Measurements from ENCODE around the gene PTPN23. TPM values are rescaled to one million over a fixed set of nuclear protein-coding genes. Genes with fewer than 3 reads are reported as not detected.
"Not testable (repeated sequence)": the region's sequence is repeated elsewhere in the genome, so short reads cannot be mapped to it uniquely, and the experiment has no call there.

Gene PTPN23, protein sequence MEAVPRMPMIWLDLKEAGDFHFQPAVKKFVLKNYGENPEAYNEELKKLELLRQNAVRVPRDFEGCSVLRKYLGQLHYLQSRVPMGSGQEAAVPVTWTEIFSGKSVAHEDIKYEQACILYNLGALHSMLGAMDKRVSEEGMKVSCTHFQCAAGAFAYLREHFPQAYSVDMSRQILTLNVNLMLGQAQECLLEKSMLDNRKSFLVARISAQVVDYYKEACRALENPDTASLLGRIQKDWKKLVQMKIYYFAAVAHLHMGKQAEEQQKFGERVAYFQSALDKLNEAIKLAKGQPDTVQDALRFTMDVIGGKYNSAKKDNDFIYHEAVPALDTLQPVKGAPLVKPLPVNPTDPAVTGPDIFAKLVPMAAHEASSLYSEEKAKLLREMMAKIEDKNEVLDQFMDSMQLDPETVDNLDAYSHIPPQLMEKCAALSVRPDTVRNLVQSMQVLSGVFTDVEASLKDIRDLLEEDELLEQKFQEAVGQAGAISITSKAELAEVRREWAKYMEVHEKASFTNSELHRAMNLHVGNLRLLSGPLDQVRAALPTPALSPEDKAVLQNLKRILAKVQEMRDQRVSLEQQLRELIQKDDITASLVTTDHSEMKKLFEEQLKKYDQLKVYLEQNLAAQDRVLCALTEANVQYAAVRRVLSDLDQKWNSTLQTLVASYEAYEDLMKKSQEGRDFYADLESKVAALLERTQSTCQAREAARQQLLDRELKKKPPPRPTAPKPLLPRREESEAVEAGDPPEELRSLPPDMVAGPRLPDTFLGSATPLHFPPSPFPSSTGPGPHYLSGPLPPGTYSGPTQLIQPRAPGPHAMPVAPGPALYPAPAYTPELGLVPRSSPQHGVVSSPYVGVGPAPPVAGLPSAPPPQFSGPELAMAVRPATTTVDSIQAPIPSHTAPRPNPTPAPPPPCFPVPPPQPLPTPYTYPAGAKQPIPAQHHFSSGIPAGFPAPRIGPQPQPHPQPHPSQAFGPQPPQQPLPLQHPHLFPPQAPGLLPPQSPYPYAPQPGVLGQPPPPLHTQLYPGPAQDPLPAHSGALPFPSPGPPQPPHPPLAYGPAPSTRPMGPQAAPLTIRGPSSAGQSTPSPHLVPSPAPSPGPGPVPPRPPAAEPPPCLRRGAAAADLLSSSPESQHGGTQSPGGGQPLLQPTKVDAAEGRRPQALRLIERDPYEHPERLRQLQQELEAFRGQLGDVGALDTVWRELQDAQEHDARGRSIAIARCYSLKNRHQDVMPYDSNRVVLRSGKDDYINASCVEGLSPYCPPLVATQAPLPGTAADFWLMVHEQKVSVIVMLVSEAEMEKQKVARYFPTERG (N-terminal part only)
- 18.6 TPM for total RNA-seq
- long read RNA-seq, partial matches to known transcripts = 7 of 7 reads
- long read RNA-seq, other reads (novel, unspliced or antisense) = 0 of 7 reads

DNA sequence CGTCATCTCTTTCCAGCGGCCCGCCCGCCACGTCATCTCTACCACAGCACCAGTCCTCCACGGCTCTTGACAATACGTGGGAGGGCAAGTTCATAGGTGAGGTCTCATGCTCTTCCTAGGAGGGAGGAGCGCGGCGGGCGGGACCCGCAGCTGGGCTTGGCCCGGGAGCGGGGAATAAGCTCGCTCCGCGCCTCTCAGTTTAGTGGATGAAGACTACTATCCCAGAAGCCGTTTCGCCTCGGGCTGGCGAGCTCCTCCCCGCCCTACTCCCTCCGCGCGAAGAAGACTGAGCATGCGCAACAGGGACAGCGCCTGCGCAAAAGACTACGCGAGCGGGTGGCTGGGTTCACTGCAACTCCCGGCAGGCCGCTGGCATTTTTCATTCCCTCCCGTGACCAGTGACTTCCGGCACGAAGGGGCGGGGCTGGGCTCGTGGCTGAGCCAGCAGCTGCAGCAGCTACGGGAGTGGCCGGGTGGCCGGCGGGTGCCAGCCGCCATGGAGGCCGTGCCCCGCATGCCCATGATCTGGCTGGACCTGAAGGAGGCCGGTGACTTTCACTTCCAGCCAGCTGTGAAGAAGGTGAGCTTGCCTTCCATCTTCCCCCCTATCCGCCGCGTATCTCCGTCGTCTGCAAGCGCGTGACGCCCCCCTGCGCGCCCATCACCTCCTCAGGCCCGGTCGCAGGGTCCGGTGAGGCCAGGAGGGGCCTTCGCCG lies at the start of gene PTPN23:
TSS of gene PTPN23 (plus strand) at position 421 of the 716 bp plus-strand sequence. CDS start at position 497, 76 bp downstream.
- DNase-seq (peak; percentile 99), ATAC-seq (peak; percentile 93)
- intact Hi-C loops (cut with micrococcal nuclease) = no loop called here

DNA sequence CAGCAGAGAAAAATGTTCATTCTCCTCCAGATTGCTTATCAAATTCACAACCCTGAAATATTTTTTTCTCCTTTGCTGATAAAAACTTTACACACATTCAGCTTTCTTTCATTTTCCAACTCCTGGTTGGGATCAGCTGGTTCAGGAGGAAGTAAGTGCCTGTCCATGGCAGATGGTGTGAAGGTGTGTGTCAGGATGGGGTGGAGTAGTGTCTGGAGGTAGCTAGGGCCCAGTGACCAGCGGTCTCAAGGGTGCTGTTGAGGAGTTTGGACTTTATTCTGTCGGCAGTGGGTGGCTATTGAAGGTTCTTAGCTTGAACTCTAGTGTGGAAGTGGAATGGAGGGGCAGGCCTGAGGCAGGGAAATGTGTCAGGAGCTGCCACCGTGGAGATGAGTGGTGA lies 46.9 kb upstream of the PTPN23 start:
- no peak for DNase-seq
- ATAC-seq = no peak
- intact Hi-C loops (cut with micrococcal nuclease) = no loop called here

DNA sequence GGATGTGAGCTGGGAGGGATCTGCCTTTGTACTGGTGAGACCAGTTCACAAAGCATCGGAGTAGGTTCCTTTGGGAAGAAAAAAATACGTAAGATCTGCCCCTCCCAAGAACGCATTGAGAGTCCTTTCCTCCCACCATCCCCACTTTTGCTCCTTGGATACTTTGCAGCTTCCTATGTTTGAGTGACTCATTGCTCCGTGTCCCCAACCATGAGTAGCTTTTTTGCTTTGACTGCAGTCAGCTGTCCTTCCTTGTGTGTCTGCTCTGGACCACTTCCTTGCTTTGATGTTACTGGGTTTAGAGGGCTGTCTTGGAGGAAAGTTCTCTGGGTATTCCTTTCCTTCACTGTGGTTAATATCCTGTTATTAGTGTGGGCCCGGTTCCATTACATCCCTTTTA lies 43.2 kb upstream of the PTPN23 start:
- intact Hi-C loops (cut with micrococcal nuclease) = no loop called here
- DNase-seq (no peak), ATAC-seq (no peak)

DNA sequence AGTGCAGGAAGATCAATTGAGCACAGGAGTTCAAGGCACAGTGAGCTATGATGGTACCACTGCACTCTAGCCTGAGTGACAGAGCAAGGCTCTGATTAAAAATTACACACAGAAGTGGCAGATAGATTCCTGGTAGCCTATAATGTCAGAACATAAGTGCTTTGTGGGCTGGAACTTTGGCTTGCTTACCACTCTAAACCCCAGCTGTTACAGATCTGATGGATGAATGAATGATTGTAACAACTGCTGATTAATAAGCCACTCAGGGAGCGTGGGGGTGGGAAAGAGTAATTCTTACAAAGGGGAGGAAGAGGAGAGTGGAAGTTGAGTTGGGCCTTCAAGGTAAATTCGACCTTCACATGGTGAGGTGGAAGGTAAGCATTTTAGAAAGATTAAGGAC lies 40.9 kb upstream of the PTPN23 start:
- intact Hi-C loops (cut with micrococcal nuclease) = no loop called here
- ATAC-seq = no peak
- DNase-seq = no peak

DNA sequence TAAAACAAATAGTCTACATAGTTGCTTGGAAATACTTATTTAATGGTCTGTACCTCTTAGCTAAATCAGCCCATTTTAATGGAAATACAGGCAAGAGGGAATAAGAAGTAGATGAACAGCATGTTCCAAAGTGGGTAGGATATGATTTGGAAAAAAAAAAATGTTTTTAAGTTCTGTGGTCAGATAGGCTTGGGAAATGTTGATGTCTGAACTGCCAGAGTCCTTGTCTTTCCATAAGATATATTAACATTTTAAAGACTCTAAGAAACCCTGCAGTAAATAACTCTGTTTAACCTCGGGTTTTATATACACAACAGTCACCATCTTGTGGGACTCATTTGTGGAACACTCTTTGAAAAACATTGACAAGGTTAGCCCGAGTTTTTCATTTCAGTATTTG lies 40.0 kb upstream of the PTPN23 start:
- intact Hi-C loops (cut with micrococcal nuclease) = no loop called here

DNA sequence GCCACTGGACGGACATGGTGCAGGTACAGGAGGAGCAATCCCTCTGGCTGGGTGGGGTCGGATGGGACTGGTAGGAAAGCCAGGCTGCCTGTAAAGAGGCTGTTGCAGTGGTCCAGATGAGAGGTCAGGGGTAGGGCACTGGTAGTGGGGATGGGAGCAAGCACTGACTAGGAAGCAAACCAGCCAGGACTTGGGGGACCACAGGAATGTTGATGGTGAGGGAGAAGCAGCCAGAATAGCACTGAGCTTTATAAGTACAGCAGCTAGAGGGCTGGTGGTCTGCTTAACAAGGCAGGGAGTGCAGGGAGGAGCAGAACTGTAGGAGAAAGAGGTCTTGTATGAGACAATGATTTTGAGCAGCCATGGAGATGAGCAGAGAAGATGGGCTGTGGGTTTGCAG lies 38.7 kb upstream of the PTPN23 start:
- DNase-seq (no peak), ATAC-seq (no peak)
- intact Hi-C loops (cut with micrococcal nuclease) = no loop called here

More for the DNA sequence above, 40.0 kb upstream of the PTPN23 start:
- DNase-seq (no peak), ATAC-seq (no peak)

DNA sequence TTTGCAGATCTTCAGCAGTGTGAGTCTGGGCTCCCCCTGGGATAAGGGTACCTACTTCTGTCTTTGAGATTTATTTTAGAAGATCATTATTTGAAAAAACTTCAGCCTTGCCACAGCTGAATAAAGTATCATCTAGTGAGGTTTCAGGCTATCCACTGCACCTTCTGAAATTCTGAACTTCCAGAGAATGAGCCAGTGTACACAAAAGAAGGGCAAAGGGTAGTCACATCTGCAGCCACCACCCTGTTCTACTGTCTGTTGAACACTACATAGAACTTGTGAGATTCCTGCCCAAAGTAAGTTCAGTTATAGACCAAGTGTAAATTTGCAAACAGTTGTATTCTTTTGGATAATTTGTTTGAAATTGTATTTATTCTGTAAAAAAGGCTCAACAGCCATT lies 38.0 kb upstream of the PTPN23 start:
- no peak for ATAC-seq
- intact Hi-C loops (cut with micrococcal nuclease) = no loop called here

DNA sequence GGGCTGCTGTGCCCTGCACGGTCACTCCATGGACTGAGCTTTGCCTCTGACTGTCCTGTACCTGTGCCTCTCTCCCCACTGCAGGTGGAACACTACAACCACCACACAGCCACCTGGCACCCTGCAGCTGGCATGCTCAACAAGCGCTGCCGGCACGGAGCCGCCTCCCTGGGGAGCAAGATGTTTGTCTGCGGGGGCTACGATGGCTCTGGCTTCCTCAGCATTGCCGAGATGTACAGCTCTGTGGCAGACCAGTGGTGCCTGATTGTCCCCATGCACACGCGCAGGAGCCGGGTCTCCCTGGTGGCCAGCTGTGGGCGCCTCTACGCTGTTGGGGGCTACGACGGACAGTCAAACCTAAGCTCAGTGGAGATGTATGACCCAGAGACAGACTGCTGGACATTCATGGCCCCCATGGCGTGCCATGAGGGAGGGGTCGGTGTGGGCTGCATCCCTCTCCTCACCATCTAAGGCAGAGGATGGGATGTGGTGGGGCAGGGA lies 37.3 kb upstream of the PTPN23 start:
- DNase-seq = no peak
- intact Hi-C loops (cut with micrococcal nuclease) = no loop called here
- no peak for ATAC-seq

More for the DNA sequence above, 38.0 kb upstream of the PTPN23 start:
- DNase-seq = no peak

DNA sequence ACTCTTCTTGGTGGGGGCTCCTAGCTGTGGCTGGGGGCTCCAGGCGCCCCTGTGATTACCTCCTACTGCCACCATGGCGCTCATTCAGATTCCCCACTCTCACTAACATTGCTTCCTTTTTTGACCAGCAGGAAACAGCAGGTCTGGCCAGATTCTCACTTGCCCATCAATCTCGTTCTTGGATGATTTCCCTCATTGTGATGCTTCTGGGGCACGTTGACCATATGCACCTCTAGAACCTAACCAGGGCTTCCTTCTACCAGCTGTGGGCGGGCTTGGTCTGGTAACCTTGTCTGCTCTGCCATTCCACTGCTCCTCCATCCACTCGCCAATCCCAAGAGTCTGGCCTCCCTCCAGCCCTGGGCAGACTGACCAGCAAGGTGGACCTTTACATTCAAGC lies 35.9 kb upstream of the PTPN23 start:
- intact Hi-C loops (cut with micrococcal nuclease) = no loop called here
- ATAC-seq (no peak), DNase-seq (no peak)

DNA sequence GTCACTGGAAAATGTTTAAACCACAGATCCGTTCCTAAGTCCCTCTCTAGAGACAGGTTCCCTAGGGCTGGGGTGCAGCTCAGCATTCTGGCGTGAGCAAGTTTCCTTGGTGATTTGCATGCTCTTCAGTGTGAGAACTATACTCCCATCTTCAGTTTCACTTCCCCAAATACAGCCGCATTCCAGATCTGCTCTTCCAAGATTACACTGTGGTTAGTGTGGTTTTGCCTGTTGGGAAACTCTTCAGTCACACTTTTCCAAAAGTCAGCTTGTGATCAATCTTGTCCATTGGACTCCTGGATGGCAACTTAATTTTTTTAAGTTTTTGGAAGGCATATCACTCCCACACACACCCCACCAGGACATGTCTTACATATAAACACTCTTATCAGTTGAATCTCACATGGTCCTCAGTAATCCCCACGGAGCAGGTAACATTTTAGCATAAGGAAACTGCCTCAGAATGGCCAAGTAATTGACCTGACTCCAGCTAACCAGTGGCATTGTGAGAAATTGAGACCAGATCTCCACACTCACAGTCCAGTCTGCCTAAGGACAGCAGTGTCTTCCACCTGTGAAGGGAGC lies 33.5 kb upstream of the PTPN23 start:
- intact Hi-C loops (cut with micrococcal nuclease) = no loop called here
- ATAC-seq = peak; percentile 45
- no peak for DNase-seq

DNA sequence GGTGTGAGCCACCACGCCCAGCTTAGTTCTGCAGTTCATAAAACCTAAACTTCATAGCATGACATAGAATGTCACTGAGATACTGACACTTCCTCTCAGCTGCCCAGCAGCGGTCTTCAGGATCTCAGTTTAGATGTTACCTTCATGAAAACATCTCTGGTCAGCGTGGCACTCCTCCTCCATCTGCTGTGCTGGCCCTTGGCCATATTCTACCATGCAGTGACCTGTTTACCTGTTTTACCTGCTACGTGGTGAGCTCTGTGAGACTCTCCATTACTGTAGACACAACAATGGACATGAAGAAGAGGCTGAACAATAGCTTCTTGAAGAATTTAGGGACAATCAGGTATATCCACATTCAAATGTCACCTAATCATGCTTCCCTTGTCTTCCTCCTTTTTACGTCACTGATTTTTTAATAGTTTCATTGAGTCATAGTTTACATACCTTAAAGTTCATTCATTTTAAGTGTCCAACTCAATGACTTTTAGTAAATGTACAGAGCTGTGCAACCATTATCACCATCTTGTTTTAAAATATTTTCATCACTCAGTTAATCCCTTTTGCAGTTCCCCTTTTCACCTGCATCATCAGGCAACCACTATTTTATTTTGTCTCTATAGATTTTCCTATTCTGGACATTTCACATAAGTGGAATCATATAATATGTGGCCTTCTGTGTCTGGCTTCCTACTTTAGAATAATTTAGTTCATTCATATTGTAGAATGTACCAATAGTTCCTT lies 32.2 kb upstream of the PTPN23 start:
- intact Hi-C loops (cut with micrococcal nuclease) = no loop called here
- no peak for ATAC-seq
- DNase-seq = no peak

DNA sequence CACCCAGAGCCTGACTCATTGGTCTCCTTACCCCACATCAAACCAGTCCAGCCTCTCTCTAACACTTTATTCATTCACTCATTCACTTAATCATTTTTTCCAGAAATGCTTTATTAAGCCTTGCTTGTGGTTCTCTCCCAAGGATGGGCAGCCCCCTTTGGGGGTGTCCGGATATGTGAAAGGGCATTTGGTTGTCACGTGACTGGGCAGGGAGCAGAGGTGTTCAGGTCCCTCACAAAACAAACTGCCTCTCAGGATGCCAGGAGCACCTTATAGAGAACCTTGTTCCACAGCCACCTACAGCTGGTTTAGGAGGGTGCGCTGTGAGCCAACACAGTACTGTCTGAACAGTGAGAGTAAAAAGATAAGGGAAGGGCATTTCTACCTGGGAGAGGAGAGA lies 25.8 kb upstream of the PTPN23 start:
- ATAC-seq = no peak

DNA sequence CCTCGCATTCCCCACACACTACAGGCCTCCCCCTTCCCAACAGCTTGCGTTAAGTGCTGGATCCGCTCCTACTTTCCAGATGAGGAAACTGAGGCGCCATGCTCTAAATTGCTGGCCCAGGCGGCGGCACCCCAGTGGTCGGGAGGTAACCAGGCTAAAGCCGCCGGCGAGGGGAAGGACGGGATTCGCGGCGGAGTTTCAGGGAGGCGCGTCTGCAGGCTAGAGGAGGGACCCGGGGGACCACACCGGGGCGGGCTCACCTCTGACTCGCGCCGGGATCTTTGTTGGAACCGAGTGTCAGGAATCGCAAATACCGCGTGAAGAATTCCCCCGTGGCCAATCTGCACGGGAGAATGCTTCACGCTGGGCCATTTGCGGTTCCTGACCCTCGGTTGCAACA lies 24.6 kb upstream of the PTPN23 start:
- intact Hi-C loops (cut with micrococcal nuclease) = no loop called here
- ATAC-seq = no peak
- no peak for DNase-seq

More for the DNA sequence above, 25.8 kb upstream of the PTPN23 start:
- intact Hi-C loops (cut with micrococcal nuclease) = no loop called here
- DNase-seq = no peak

DNA sequence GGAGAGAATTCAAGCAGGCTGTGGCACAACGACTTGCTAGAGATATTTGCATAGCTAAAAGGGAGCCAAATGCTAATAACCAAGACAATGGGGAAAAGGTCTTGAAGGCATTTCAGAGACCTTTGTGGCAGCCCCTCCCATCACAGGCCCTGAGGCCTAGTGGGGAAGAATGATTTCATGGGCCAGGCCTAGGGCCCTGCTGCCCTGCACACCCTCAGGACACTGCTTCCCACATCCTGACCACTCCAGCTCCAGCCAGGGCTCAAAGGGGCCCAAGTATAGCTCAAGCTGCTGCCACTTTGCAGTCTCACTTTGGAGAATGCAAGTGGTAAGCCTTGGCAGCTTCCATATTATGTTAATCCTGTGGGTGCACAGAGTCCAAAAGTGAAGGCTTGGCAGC lies 21.5 kb upstream of the PTPN23 start:
- ATAC-seq (no peak), DNase-seq (no peak)
- intact Hi-C loops (cut with micrococcal nuclease) = no loop called here

DNA sequence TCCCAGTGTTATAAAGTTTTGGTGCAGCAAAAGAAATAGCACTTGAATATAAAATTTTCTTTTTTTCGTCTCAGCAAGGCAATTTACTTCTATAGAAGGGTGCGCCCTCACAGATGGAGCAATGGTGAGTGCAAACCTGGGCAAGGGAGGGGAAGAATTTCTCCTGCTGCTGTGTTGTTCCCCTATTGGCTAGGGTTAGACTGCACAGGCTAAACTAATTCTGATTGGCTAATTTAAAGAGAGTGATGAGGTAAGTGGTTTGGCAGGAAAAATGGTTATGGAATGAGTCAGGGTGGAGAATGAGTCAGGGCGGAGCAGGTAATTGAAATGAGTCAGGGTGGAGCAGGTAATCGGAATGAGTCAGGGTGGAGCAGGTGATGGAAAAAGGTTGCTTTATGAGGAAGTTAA lies 20.7 kb upstream of the PTPN23 start:
- intact Hi-C loops (cut with micrococcal nuclease); DNase-seq; ATAC-seq: not testable (repeated sequence)

DNA sequence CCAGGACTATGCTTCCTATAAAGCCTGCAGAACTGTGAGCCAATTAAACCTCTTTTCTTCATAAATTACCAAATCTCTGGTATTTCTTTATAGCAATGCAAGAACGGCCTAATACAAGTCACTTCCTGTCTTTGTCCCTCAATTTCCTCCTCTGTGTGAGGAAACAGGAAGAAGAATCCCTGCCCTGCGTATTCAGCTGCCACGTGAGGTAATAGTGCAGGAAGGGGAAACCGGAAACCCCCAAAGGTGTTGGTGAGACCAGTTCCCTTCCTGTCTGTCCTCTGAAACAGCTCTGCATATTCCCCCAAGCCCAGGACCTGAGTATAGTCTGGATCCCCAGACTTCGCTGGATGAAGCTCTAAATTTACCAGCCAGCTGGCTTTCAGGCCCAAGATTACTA lies 18.1 kb upstream of the PTPN23 start:
- ATAC-seq (no peak), DNase-seq (no peak)
- intact Hi-C loops (cut with micrococcal nuclease) = no loop called here

Data from left ventricle myocardium superior (tissue), 1 donor.